SJCRH30 (cell line): ENCODE results near the gene SEL1L3. TPM values are rescaled to one million over a fixed set of nuclear protein-coding genes. Genes with fewer than 3 reads are reported as not detected.

Source experiments
- DNase-seq, 2 experiments: peaks; one replicate each; pipeline ENCODE4 v3.0.0-alpha.2; 2015 to 2020
- H3K27ac ChIP-seq: fragments of 250-450 bp; sonication (Bioruptor Pico); 2 replicates; pipeline ENCODE4 v1.5.1; 2020; ENCODE audit warnings: mild to moderate bottlenecking, moderate library complexity
- H3K27me3 ChIP-seq: fragments of 250-450 bp; sonication (Bioruptor Pico); 2 replicates; pipeline ENCODE4 v1.5.1; 2020; ENCODE audit warnings: mild to moderate bottlenecking, moderate library complexity
- H3K36me3 ChIP-seq: fragments of 250-450 bp; sonication (Bioruptor Pico); 2 replicates; pipeline ENCODE4 v1.5.1; 2020; ENCODE audit warnings: mild to moderate bottlenecking, moderate library complexity
- H3K4me1 ChIP-seq: fragments of 250-450 bp; sonication (Bioruptor Pico); 2 replicates; pipeline ENCODE4 v1.5.1; 2020; ENCODE audit warnings: mild to moderate bottlenecking, moderate library complexity
- H3K4me3 ChIP-seq: fragments of 250-450 bp; sonication (Bioruptor Pico); 2 replicates; pipeline ENCODE4 v1.5.1; 2020; ENCODE audit warnings: mild to moderate bottlenecking, moderate library complexity
- H3K9me3 ChIP-seq: fragments of 250-450 bp; sonication (Bioruptor Pico); replicated peaks from 2 replicates; pipeline ENCODE4 v1.5.1; 2020; ENCODE audit warnings: mild to moderate bottlenecking, moderate library complexity
- total RNA-seq: library from RNA; depleted of rRNA; stranded (reverse); fragments of >200 nt; shearing (Covaris generic); gene quantifications from 2 replicates; pipeline ENCODE4 v1.2.3, GENCODE V29; 2014

The SEL1L3 gene
- total RNA-seq, 1 experiment from 2014 or later = 52.3 TPM

DNA sequence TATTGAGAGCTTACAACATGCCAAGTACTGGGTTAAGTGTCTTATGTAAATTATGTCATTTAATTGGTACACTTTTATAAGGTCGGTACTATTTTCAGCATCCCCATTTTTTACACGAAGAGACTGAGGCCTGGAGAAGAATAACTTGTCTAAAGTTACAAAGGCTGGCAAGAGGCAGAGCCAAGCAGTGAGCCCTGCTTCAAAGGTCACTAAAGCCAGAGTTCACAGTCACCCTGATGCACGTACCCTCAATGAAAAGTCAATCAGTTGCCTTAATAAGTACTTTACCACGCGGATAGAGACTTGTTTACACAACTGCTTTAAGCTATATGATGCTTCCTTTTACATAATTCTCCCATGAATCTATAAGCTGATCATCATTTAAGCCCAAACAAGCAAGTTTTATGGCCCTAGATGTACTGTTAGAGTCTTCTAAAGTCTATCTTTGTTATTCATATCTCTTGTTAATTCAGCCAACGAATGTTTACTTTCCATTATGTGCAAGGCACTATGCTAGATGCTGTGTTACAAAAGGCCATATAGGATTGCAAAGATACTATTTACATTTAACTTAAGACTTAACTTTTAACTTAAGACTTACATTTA is 57.4 kb downstream of the SEL1L3 start:
- H3K4me3 ChIP-seq = no peak overlapping the region

DNA sequence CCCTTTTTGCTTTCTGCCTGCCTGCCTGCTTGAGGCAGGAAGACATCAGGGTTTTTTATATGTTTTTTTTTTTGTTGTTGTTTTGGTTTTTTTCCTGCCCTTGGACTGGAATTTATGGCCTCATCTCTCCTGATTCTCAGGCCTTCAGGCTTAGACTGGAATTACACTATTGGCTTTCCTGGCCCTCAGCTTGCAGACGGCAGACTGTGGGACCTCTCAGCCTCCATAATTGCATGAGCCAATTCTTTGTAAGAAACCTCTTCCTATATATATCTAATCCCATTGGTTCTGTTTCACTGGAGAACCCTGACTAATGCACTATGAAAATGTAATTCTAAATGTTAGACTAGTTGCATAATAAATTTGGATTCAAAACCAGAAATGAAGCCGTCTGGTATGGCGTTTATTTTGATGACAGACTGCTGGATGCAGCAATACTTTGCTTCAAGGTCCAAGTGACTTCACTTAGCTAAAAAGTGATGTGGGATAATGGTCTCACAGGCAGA is 59.0 kb downstream of the SEL1L3 start:
- Histone ChIP-seq H3K4me1 (no peaks in the 10 kb centered on the region), H3K4me3 (no peak overlapping the region), H3K27me3 (no peaks in the 10 kb centered on the region), H3K27ac (no peak overlapping the region), H3K9me3 (no peaks in the 10 kb centered on the region), H3K36me3 (peaks cover 51% of the 10 kb centered on the region)
- DNase-seq = no peak

More for the DNA sequence above, 57.4 kb downstream of the SEL1L3 start:
- H3K4me1 ChIP-seq = no peaks in the 10 kb centered on the region
- H3K27ac ChIP-seq = no peak overlapping the region
- peaks cover 45% of the 10 kb centered on the region for H3K36me3 ChIP-seq
- H3K9me3 ChIP-seq = no peaks in the 10 kb centered on the region
- H3K27me3 ChIP-seq = no peaks in the 10 kb centered on the region
- no peak for DNase-seq

DNA sequence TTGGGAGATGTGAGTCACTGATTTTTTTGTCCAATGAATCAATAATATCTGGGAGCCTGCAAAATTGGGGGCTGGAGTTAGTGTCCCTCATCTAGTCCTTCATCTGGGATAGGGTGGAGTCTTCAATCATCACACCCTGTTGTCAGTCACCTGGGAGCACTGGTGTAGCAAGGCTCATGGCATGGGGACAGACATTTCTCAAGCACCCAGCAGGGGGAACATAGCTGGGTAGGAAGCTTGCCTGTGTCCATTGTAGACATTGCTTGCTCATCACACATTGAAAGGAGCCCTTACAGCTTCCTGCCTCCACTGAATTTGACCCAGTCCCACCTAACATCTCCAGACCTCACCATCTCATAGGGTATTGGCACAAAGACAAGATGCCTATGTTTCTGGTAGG is 61.2 kb downstream of the SEL1L3 start:
- no peak overlapping the region for H3K27ac ChIP-seq
- H3K9me3 ChIP-seq = no peaks in the 10 kb centered on the region
- no peak for DNase-seq
- no peak overlapping the region for H3K4me3 ChIP-seq
- no peaks in the 10 kb centered on the region for H3K27me3 ChIP-seq
- H3K4me1 ChIP-seq = peaks cover 3% of the 10 kb centered on the region
- peaks cover 39% of the 10 kb centered on the region for H3K36me3 ChIP-seq

DNA sequence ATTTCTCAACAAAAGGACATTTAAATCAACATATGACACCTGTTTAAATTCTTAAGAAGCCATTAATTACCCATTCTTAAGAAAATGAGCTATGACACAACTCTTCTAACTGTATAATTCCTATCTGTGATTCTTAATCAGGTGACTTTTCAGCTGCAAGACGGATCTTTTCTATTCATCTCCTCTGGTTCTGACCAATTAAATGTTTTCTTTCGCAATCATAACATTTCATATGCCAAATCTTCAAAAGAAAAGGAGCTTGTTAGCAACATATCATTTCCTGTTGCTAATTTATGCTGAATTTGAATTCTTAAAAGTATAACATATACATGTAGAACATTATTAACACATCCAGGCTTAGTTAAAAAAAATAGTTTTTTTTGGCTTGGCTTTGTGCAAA is 62.5 kb downstream of the SEL1L3 start:
- Histone ChIP-seq H3K27ac (no peak overlapping the region), H3K36me3 (peaks cover 36% of the 10 kb centered on the region), H3K9me3 (no peaks in the 10 kb centered on the region), H3K4me3 (no peak overlapping the region), H3K27me3 (no peaks in the 10 kb centered on the region), H3K4me1 (peaks cover 15% of the 10 kb centered on the region)
- no peak for DNase-seq

DNA sequence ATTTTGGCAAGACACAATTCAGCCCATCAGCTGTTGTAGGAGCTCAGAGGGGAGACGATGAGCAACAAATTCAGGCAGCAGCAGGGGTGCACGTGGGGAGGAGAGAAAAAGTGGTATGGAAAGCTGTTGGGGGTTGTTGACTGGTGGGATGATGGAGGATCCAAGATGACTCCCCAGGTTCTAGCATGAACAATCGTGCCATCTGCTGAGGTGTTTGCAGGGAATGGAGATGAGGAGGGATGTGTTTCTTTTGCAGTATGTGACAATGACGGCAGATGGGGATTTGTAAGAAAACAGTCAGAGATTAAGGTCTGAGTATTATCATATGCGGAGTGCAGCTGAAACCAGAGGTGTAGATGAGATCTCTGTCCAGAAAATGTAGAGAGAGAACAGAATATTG is 63.3 kb downstream of the SEL1L3 start:
- no peaks in the 10 kb centered on the region for H3K27me3 ChIP-seq
- H3K4me3 ChIP-seq = no peak overlapping the region
- no peak for DNase-seq

DNA sequence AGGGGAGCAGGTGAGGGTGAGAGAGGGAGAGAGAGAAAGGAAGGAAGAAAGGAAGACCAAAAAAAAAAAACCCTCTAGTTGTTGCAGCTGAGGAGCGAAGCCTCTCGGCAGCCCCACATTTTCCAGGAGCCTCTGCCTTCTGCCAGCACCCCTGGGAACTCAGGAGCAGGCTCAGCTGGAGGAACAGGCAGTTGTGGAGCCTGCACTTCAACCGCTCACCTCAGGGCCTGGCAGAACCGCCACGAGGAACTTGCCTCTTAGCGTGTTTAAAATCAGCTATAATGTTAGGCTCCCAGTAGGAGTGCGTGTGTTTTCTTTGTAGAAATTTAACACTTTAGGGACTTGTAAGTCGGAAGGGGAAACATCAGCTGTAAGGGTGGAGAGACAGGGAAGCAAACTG is 65.7 kb downstream of the SEL1L3 start:
- no peak for DNase-seq
- peak overlapping the region; percentile 93; the same call in 1 of the 2 replicates for H3K27ac ChIP-seq

More for the DNA sequence above, 63.3 kb downstream of the SEL1L3 start:
- H3K9me3 ChIP-seq = no peaks in the 10 kb centered on the region
- no peak overlapping the region for H3K27ac ChIP-seq
- peaks cover 34% of the 10 kb centered on the region for H3K36me3 ChIP-seq
- peaks cover 17% of the 10 kb centered on the region for H3K4me1 ChIP-seq

DNA sequence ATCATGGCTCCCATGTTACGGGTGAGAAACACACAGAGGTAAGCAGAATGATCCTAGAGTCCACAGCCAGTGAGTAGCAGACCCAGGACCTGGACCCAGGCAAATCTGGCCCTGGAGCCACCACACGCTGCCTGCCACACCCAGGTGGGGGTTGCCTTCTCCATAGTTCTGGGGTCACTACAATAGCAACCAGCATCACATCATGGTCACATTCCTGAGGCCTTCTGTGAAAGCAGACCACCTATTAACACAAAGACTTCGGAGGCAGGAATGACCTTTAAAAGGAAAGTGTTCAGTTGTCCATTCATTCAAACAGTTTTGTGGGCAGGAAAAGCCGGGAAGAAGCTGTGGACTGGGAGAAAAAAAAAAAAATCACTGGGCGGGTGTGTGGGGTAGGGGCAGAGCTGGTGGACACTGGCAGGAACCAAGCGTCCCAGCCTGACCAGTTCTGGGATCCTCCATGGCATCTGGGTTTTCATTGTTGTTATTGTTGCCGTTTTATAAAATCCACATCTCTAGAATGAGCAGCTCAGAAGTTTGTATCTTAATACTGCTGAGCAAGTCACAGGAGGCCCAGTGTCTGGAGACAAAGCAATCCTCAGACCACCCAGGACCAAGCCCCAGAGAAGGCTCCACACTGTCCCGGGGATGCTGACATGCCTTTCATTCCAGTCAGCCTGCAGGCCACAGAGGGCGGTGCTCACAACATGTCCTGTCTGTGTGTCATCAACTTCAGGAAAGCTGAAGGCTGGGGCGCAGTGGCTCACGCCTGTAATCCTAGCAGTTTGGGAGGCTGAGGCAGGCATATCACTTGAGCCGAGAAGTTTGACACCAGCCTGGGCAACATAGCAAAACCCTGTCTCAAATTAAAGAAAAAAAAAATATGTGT is 67.0 kb downstream of the SEL1L3 start:
- peak; percentile 96 to 97 for DNase-seq
- 0 out of 2 replicates have a peak, but pooled peaks cover 3% of the 10 kb centered on the region for H3K9me3 ChIP-seq
- peaks cover 17% of the 10 kb centered on the region for H3K4me1 ChIP-seq
- H3K27ac ChIP-seq = peak overlapping the region; percentile 93
- H3K27me3 ChIP-seq = no peaks in the 10 kb centered on the region
- peaks cover 22% of the 10 kb centered on the region for H3K36me3 ChIP-seq
- no peak overlapping the region; the same call in 1 of the 2 replicates for H3K4me3 ChIP-seq

More for the DNA sequence above, 65.7 kb downstream of the SEL1L3 start:
- H3K36me3 ChIP-seq = peaks cover 29% of the 10 kb centered on the region
- peaks cover 17% of the 10 kb centered on the region for H3K4me1 ChIP-seq
- H3K9me3 ChIP-seq = 0 out of 2 replicates have a peak, but pooled peaks cover 3% of the 10 kb centered on the region
- no peaks in the 10 kb centered on the region for H3K27me3 ChIP-seq
- no peak overlapping the region for H3K4me3 ChIP-seq

DNA sequence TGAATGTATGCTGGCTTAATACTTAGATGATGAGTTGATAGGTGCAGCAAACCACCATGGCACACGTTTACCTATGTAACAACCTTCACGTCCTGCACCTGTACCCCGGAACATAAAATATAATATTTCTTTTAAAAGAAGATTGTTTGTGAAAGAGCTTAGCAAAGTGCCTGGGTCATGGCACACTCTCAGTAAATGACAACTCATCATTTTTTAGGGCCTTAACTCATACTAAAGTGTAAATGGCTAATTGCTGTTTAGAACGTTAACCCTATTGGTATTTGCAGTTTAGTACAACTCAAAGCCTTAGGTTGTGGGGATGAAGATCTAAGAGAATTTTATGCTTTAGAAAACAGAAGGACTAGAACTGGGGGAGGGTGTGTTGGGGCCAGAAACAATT is 67.7 kb downstream of the SEL1L3 start:
- Histone ChIP-seq H3K9me3 (0 out of 2 replicates have a peak, but pooled peaks cover 3% of the 10 kb centered on the region), H3K4me3 (no peak overlapping the region), H3K36me3 (peaks cover 24% of the 10 kb centered on the region), H3K27ac (peak overlapping the region; percentile 93), H3K27me3 (no peaks in the 10 kb centered on the region), H3K4me1 (peaks cover 17% of the 10 kb centered on the region)
- DNase-seq = no peak

DNA sequence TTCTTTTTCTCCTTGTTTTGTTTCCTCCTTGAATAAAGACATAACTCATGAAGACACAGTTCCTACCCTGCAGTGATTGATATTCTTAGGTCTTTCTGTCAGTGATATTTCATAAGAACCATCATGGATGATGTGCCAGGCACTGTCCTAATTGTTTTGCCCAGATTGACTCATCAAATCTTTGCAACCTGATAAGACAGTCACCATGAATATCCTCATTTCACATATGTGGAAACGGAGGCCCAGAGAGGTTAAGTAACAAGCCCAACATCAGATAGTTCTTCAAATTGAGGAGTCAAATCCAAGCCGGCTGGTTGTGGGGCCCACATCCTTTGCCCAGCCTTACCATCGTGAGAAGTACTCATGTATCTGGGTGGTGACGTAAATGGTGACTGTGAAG is 69.9 kb downstream of the SEL1L3 start:
- no peaks in the 10 kb centered on the region for H3K27me3 ChIP-seq
- DNase-seq = no peak
- H3K4me1 ChIP-seq = peaks cover 30% of the 10 kb centered on the region
- peaks cover 29% of the 10 kb centered on the region for H3K36me3 ChIP-seq
- H3K4me3 ChIP-seq = no peak overlapping the region
- H3K9me3 ChIP-seq = 0 out of 2 replicates have a peak, but pooled peaks cover 3% of the 10 kb centered on the region
- no peak overlapping the region for H3K27ac ChIP-seq

DNA sequence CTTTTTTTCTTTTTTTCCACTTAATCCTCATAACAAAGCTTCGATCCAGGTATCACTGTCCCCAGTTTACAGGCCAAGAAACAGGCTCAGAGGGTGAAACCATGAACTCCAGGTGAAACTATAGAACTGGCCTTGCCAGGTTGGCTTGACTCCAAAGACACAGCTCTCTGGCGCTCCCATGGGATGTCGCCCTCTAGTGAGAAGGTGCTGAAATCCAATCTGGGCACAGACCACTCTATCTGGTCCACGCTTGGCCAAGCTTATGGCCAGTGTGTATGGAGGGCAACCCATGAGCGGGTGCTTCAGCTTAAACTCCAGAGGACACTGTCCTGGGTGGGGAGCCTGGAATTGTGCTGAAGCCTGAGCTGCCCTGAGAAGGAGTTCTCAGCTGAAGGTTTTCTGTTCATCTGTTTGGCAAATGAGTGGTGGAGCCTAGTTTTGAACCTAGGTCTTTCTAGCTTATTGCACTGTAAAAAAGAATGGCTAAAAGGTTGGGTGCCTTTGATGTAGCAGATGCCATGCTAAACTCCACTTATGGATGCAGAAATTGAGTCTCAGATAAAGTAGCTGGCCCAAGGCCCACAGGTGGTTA is 70.5 kb downstream of the SEL1L3 start:
- Histone ChIP-seq H3K36me3 (peaks cover 31% of the 10 kb centered on the region), H3K27ac (no peak overlapping the region), H3K4me1 (peaks cover 36% of the 10 kb centered on the region), H3K9me3 (0 out of 2 replicates have a peak, but pooled peaks cover 3% of the 10 kb centered on the region), H3K27me3 (no peaks in the 10 kb centered on the region), H3K4me3 (no peak overlapping the region)
- DNase-seq = peak; percentile 48 to 62

DNA sequence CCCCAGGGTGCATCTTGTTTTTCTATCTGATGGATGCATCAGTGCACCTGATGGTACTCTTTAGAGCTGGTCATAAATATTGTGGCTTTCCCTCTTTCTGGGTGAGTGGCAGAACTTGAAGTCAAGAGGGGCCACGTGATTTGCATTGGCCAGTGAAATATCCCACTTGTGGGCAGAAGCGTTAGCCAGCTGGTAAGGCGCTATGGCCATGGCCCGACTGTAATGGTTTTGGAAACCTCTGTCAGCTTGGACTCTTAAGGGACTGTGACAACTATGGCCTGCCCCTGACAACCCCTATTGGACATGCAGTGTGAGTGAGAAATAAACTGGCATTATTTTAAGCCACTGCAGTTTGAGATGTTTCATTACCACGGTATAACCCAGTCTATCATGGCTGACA is 72.8 kb downstream of the SEL1L3 start:
- Histone ChIP-seq H3K4me1 (peaks cover 38% of the 10 kb centered on the region), H3K4me3 (no peak overlapping the region), H3K36me3 (peaks cover 39% of the 10 kb centered on the region), H3K27ac (no peak overlapping the region), H3K27me3 (no peaks in the 10 kb centered on the region), H3K9me3 (0 out of 2 replicates have a peak, but pooled peaks cover 3% of the 10 kb centered on the region)
- no peak for DNase-seq

DNA sequence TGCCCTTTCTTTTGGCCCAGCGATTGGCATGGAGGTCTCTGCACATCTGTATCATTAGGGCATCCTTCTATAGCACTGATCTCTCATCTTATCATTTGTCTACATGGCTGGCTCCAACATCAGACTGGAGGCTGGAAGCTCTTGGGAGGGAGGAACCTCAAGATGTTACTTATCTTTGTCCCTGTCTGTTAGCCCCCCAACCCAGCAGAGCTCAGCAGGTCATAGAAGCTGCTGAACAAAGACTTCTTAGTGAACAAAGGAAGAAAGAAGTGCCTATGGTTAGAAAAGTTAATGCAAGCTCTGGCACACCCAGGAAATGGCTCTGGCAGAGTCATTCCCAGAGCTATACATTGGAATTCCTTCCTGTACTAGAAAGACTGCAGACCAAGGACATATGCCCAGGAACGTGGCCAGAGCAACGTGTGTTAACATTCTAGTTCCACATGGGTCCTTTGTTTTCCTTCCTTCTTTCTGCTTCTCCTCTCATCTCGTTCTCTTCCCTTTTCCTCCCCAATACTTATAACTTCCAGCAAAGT is 74.0 kb downstream of the SEL1L3 start:
- no peaks in the 10 kb centered on the region for H3K9me3 ChIP-seq
- DNase-seq = no peak
- H3K4me3 ChIP-seq = no peak overlapping the region
- H3K4me1 ChIP-seq = peaks cover 39% of the 10 kb centered on the region
- H3K27ac ChIP-seq = peak overlapping the region; percentile 99
- peaks cover 40% of the 10 kb centered on the region for H3K36me3 ChIP-seq
- H3K27me3 ChIP-seq = no peaks in the 10 kb centered on the region

DNA sequence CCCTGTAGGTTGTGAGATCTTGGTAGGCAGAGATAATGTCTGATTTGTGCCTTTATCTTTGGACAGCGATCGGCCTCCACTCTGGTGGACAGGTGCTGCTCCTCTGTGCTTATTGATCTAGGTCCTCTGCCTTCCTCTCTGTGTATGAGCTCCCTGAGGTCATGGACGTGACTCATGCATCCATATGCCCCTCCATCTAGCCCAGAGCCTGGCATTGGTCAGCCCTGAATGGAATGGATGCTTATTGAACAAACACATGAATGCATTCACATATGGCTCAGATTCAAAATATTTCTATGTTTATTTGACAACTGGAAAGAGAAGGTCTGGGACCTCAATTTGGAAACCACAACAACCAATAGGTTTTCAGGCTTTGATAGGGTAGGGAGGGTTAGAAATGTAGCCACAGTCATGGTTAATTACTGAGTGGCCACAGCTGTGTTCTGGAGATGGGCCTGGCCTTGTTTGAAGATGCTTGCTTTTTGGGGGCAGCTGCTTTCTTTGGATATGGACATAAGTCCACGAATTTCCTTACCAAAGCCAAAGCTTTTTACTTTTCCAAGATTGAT is 76.2 kb downstream of the SEL1L3 start:
- peaks cover 33% of the 10 kb centered on the region for H3K36me3 ChIP-seq
- DNase-seq = peak; percentile 97 to 98
- H3K27me3 ChIP-seq = no peaks in the 10 kb centered on the region
- peak overlapping the region; percentile 99 for H3K27ac ChIP-seq
- H3K4me1 ChIP-seq = peaks cover 39% of the 10 kb centered on the region
- H3K9me3 ChIP-seq = no peaks in the 10 kb centered on the region
- no peak overlapping the region for H3K4me3 ChIP-seq

DNA sequence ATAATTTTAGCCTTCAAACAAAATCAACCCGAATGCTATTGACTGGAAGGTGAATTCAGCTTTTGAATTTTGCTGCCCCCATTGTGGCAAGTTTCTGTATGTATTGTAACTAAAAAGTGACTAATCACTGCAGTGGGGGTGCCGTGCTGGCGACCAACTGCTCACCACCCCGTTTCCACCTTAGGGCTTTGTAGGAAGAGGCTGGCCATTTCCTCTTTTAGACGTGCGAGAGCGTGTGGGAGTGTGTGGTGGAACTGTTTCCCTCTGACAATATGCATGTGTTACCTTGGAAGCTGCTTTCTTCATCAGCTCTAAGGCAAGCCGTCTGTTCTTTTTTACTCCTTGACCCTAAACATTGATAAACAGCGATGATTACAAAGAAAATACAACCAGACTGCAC is 78.8 kb downstream of the SEL1L3 start:
- Histone ChIP-seq H3K36me3 (peaks cover 40% of the 10 kb centered on the region), H3K27ac (no peak overlapping the region), H3K9me3 (no peaks in the 10 kb centered on the region), H3K4me1 (peaks cover 36% of the 10 kb centered on the region), H3K27me3 (no peaks in the 10 kb centered on the region), H3K4me3 (no peak overlapping the region)
- no peak for DNase-seq
